HG03064 (cell line): Measurements from ENCODE around the gene FAM20C.
"Not testable (repeated sequence)": the region's sequence is repeated elsewhere in the genome, so short reads cannot be mapped to it uniquely, and the experiment has no call there.

ENCODE experiments used
- ATAC-seq: cut with Tn5 transposase; IDR thresholded peaks from one replicate; pipeline ENCODE4 v1.9.1; 2021; ENCODE audit warnings: low read depth; ENCODE audit not compliant: unreplicated experiment

Gene FAM20C

DNA sequence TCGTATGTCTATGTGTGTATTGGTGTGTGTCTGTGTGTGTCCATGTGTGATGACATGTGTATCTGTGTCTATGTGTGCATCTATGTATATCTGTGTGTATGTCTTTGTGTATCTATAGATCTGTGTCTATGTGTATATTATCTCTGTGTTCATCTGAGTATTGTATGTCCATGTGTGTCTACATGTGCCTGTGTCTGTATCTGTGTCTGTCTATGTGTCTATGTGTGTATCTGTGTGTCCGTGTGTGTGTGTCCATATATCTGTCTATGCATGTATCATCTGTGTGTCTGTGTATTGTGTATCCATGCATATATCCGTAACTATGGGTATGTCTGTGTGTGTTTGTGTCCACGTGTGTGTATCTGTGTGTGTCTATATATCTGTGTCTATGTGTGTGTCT lies 2.7 kb upstream of the FAM20C start:
- no peak for ATAC-seq

DNA sequence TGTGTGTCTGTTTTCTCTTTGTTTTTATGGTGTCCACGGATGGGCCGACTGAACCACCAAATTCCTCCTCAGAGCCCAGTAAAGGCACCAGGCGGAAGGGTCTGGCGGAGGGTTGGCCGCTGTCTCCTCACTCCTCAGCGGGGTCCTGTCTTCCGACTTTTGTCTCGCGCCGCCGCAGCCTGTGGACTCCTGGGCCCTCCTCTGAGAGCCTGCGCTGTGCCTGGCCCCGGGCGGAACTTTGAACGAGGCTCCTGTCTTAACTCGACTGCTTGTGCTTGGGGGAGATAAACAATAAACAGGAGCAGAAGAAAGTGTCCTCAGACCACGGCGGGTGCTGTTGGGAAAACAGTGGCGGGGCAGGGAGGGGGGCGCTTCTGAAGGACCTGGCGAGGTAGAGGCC lies 2.2 kb upstream of the FAM20C start:
- no peak for ATAC-seq

DNA sequence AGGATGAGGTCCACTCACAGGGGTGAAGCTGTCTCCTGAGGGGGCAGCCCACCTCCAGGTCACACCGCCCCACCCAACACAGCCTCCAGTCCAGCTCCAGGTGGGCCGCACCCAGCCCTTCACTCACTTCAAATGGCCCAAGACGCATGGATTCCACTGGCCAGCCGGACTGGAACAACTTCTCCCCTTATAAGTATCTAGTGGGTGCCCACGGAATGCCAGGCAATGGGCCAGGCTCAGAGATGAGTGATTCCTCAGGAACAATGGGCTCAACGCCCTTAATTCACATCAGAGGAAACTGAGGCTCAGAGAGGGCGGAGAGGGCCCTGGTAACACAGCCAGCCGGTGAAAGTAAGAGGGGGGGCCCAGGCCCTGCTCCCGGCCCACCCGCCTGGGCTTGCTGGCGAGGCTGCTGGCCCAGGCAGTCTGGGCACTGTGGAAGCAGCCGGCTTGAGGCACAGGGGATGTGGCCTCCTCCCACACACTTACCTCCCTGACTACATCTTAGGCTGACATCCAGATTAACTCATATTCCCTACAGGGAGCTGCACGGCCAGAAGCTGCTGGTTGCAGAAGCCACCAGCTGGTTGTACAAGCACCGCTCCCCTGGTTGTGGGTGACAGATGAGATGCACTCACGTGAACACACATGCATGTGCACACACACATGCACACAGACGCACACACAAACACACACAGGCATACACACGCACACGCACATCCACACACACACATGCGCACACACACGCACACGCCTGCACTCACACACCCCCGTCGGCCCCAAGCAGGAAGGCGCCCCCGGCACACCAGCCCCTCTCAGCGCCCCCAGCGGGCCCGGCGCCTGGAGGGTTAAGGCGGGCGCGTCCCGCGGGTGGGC lies 1.0 kb upstream of the FAM20C start:
- ATAC-seq = no peak

DNA sequence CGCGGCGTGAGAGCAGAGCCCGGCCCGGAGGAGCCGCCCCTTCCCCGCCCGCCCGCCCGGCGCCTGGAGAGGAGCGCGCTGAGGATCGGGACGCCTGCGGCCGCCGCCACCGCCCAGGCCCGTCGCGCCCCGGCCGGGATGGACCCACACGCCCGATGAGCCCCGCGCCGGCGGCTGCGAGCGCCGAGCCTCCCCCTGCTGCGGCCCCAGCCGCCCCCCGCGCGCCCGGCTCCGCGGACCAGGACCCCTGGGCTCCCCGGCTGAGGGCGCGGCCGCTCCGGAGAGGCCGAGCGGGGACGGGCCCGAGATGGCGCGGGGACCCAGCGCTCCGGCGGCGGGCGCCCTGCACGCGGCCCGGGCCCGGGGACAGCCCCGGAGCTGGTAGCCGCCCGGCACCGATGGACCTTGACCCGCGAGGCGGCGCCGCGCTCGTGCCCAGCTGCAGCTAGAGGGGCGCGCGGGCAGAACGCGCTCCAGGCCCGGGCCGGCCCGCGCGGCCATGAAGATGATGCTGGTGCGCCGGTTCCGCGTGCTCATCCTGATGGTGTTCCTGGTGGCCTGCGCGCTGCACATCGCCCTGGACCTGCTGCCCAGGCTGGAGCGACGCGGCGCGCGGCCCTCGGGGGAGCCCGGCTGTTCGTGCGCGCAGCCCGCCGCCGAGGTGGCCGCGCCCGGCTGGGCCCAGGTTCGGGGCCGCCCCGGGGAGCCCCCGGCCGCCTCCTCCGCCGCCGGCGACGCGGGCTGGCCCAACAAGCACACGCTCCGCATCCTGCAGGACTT lies 520 bp downstream of the FAM20C start:
- no peak for ATAC-seq

DNA sequence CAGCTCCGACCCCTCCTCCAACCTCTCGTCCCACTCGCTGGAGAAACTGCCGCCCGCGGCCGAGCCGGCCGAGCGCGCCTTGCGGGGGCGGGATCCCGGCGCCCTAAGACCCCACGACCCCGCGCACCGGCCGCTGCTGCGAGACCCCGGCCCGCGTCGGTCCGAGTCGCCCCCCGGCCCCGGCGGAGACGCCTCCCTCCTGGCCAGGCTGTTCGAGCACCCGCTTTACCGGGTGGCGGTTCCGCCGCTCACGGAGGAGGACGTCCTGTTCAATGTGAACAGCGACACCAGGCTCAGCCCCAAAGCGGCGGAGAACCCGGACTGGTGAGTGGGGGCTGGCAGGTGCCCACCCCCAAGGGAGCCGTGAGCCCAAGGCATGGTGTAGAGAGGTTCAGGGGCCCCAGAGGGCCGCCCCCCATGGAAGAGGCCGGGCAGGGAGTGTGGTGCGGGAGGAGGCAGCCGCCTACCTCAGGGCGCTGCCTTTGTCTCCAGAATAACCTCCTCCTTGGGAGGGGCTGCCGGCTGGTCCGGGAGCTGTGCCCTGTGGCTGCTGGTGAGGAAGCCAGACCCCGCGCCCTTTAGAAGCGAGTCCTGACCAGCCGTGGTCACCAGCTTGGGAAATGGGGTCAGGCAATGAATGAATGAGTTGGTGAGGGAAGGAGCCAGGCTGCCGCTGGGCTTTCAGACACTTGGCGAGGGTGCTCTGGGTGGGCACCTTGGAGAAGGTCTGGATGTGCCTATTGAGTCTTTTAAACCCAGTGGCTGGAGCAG lies 1.3 kb downstream of the FAM20C start:
- no peak for ATAC-seq

DNA sequence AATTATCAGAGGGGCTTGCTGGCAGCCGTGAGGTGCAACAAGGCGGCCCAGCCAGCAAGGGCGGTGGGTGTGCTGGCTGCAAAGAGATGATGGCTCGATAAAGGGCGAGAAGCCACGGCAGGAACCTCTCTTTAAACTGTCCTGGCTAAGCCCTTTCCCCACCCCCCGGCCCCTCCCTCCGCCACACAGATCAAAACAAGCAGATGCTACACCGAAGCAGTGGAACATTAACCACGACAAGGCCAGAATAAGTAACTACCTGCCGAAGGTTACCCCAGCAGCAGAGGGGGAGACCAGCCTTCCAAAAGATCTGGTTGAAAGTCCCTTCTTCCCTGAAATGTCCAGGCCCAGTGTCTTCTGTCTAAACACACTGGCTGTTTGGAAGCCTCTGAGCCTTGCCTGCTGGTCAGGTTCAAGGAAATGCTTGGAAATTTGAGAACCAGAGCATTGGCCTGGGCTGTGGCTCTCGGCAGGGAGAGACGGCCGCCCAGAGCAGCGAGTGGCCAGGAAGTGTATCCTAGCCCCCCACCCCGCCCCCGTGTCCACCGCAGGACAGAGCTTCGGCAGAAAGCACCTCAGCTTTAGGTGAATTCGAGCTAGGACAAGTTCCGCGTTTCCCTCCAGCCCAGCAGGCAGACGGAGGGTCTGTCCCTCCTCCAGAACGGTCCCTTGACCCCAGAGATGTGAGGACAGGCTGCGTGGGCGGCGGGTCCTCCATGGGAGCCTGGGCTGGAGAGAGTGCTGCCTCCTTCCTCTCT lies 2.1 kb downstream of the FAM20C start:
- no peak for ATAC-seq

DNA sequence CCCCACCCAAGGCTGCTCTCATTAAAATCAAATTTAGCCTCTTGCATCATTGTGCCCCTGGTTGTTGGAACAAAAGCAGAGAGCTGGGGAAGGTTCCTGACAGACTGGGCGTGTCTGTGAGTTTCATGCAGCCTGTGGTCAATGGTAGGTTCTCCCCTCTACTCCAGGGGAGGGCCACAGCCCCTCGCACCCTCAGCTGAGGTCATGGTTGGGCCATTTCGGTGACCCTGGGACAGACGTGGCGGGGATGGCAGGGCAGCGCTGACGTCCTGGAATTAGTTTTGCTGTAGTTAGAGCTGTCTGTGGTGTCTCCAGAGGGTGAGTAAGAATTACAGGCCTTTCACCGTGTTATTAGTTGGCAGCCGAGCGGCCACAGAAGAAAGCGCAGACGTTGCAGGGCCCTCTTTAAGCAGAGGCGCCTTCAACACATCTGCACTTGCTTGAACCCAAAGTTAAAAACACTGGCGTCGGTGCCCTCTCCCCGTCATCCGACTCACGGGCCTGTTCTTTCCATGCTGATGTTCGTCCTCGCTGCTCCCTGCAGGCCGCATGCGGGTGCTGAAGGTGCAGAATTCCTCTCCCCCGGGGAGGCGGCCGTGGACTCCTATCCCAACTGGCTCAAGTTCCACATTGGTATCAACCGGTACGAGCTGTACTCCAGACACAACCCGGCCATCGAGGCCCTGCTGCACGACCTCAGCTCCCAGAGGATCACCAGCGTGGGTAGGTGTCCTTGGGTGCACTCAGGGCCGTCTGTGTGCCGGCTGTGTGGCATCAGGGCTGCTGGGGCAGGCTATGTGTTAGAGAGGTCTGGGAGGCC lies 2.8 kb downstream of the FAM20C start:
- no peak for ATAC-seq

DNA sequence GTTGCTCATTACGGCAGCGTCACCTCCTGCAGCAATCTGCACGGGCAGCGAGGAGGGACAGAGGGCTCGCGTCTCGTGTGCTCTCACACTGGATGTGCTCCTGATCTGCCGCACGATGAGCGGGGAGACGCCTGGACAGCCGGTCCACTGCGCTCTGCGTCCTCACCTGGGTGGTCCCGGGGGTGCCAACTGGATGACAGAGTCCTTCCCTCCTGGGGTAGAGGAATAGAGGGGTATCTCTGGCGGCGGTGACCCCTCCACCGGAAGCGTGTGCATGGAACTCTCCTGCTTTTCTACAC lies 3.4 kb downstream of the FAM20C start:
- no peak for ATAC-seq

DNA sequence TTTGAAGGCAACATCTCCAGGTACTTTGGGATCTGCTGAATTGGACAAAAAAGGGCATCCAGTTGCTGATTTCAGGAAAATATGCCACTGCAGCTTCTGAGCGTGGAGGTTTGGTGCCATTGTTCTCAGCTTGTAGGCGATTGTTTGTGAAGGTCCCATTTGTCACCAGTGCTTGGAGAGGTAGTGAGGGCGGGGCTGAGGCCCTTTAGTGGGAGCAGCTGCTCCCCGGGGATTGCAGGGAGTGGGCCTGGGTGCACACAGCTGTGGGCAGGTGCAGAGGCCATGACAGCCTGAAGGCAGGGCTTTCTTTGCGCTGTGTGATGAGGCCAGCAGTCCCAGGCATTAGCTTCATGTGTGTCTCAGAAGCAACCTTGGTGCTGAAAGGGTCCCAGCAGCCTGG lies 3.9 kb downstream of the FAM20C start:
- no peak for ATAC-seq

DNA sequence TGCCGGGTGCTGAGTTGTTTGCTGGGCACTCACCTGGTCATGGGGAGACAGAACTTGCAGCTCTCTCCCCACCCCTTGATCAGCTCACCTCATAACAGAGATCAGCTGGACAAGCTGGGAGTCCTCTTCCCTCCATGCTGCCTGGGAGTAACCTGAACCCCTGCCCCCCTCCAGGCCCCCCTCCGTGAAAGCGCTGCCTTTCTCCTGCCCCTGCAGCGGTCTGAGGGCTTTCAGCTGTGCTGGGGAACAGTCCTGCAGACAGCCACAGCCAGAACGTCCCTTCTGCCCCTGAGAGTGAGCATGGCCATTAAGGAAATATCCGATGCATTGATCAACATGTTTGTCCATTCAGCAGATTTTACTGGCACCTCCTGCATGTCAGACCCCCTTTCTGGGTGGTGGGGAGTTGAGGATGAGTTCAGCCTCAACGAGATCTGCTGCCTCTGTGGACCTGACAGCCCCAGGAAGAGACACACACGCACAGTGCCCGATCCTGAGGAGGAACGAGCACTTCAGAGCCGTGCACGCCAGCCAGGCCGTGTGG lies 4.5 kb downstream of the FAM20C start:
- ATAC-seq = no peak

DNA sequence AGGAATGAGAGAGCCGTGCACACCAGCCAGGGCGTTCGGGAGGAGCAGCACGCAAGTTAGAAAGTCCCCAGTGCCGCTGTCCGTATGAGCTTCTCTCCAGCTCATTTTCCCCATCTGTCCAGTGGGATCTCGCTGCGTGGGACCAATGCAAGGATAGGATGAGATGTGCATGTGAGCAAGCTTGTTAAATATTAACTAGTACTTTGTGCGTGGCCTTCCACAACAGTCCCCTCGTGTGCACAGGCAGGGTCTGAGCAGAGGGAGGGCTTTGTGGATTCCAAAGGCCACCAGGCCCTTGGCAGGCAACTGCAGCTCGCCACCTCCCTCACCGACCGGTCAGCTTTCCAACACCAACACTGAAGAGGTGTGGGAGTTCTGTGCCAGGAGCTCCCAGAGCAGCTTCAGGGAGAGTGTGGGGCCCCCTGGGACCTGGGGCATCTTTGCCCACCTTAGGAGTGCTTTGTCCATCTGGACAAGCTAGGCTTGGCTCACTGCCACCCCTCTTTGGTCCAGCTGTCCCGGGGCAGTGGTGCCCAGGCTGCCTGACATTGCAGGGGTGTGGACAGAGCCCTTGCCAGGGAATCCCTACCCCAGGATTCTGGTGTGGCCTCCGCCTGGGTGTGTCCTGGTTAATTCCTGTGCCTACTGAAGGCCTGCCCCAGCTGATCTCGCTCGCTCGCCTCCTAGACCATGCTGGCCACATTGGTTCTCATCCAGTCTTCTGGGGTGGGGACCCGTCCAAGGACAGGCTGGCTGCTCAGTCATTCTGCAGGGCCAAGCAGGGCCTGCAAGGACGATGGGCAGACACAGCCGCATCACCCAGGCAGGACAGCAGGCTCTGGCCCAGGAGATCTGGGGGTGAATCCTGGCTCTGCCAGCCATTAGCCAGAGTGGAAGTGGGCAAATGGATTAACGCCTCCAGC lies 5.3 kb downstream of the FAM20C start:
- no peak for ATAC-seq

DNA sequence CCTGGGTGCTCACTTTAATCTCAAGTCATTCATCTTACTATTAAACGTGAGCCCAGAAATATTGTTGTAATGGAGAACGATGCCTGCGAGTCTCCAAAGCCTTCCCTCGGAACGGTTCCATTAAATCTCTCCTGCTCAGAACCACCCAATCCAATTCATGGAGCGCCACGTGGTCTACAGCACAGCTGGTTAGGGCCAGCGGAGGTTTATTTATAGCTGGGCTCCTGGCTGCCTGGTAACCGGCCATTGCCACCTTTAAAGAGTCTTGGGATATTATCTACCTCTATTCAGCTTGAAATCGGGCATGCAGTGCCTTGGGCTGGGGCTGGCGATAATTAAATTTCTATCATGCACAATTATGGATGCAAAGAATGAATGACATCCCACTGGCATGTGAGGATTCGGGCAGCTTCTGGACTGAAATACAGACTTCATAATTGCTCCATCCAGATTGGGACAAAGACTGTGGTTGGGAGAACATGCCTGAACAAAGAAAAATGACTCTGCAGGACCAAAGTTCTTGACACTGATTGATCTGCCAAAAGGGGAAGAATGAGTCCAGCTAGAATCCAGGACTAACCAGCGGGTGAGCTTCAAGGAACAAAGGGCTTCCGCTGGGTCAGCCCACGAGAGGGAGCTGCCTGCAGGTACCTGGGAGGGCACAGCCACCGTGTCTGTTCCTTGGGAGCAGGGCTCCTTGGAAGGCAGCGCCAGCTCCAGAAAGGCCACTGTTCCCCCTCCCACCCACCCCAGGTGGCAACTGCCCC lies 7.3 kb downstream of the FAM20C start:
- no peak for ATAC-seq

DNA sequence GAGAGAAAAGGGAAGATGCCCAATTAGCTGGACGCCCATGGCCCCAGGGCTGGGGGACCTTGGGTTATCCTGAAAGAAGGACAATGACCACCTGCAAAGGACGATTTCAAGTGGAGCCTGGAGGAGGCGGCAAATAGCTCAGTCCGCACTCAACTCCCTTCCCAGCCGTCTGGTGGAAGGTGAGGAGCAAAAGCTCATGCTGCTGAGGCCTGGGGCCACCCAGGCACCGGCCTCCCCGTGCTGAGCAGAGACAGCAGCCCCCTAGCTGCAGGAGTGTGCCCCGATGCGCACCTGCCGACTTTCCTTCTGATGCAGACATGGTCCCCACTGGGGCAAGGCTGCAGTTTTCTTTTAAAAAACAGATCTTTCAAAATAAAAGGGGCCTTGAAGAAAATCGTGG lies 7.9 kb downstream of the FAM20C start:
- ATAC-seq = no peak

DNA sequence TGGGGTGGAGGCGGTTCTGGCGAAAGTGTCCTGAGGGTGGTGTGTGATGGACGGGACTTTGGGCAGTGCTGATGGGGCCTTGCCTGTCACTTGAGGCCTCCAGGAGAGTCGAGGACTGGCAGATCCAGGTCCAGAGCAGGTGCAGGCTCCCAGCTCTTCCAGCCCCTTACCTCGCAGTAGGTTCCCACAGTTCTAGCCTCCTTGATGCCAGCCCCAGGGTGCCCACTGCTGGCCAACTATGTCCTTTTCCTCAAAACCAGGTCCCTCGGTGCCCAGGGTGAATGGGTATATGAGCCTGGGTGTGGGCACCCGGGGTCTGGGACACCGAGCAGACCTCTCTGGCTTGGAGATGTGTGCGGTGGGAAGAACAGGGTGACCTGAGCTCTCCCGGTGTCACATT lies 8.3 kb downstream of the FAM20C start:
- ATAC-seq = no peak

DNA sequence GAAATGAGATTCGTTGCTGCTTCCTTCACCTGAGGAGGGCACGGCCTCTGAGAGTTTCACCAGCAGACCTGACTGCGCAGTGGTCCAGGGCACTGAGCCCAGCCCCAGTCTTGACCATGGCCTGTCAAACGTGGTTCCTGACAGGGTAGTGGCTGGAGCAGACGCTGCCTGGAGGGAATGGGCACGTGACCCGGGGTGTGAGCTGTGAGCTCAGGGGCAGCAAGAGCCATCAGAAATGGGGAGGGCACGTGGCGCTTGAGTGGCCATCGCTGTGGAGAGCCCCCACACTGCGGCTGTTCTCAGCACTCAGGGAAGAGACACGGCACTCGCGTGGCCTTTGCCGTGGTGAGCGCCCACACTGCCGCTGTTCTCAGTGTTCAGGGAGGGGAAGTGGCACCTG lies 12.0 kb downstream of the FAM20C start:
- no peak for ATAC-seq

DNA sequence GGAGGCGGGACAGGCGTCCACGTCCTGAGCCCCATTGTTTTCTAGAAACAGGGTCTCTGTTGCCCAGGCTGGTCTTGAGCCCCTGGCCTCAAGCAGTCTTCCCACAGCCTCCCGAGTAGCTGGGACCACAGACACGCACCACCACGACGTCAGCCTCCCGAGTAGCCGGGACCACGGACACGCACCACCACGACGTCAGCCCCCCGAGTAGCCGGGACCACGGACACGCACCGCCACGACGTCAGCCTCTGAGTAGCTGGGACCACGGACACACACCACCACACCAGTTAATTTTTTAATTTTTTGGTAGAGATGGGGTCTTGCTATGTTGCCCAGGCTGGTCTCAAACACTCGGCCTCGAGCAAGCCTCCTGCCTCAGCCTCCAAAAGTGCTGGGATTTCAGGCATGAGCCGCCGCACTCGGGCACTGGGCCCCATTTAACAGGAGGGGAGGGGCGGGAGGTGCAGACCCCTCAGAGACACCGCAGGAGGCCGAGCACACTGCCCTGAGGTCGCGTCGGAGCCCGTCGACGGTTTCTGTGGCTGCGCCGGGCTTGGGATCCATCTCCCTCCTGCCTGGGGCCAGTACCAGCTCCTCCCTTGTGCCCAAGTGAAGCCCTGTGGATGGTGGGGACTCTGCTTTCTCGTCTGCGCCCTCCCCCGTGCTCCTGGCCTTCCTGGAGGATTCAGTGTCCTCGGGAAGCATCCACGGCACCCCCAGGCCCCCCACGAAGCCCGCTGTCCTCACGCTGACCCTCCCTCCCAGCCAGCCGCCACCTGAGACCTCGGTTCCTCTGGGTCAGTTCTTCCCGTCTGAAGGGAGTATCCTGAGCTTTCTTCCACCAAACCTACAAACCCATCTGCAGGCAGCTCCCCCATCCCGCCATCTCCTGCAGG lies 13.0 kb downstream of the FAM20C start:
- ATAC-seq = no peak

DNA sequence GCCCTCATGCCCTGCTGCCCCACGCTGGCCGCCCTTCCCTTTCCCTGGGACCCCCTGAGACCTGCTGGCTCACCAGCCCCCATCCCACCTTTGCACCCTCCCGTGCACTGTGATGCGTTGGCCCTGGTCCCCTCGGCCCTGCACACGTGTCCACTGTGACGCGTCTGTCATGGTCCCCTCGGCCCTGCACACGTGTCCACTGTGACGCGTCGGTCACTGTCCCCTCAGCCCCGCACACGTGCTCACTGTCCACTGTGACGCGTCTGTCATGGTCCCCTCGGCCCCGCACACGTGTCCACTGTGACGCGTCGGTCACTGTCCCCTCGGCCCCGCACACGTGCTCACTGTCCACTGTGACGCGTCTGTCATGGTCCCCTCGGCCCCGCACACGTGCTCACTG lies 14.0 kb downstream of the FAM20C start:
- not testable (repeated sequence) for ATAC-seq
